Left renal cortex interstitium (tissue), 4 donors: ENCODE measurements around the gene EPHA1. TPM values are rescaled to one million over a fixed set of nuclear protein-coding genes. Genes with fewer than 3 reads are reported as not detected.

Experiments
- DNase-seq, 4 donors: peaks; one replicate each; pipeline ENCODE4 v3.0.0-alpha.2; 2013; ENCODE audit warnings: low read depth in 4 of 4, low spot score in 2 of 4, missing footprints in 1 of 4
- polyA plus RNA-seq, 4 donors: library from polyadenylated mRNA; unstranded; fragments of 120-200 nt; gene quantifications; one replicate each; pipeline ENCODE4 v1.2.1, GENCODE V29; 2013; ENCODE audit not compliant: insufficient read length in 4 of 4

The EPHA1 gene
- polyA plus RNA-seq, 4 donors = 16.3 to 20.4 (median 18.9) TPM

- no peak for DNase-seq
These were observed 32.3 kb downstream of the EPHA1 start for GRCh38 chr7:143376396-143376795.

DNA sequence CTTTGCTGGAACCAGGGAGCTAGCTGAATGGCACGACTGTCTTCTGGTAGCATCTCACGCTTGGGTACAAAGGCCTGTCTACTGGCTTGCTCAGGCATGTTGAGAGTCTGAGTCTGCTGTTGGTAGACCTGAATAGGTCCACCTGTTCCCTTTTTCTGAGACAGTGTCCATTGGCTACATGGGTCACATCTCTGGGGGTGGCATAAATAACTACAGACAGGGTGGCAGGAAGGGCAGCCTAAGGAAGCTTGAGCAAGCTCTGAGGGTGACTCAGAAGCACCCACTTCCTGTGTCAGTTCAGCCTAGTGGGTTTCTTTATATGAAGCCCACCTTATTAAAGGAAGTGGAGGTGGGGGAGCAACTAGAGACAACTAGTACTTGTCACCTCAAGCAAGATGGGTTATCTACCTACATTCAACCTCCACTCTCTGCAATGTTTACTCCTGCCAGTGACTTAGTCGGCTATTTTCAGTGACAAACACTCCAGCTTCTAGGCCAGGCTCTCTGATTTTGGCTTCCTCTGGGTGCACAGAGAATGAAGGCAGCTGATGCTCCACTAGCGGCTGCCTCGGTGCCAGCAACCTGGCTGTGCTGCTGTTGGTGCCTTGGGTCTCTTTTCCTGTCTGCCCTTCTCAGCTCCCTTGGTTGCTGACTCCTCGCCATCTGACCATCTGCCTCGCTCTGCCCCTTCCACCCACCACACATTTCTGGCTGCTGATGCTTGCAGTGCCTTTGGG, 33.2 kb downstream of the EPHA1 start:
- no peak for DNase-seq

GRCh38 chr7:143374561-143374960, 34.1 kb downstream of the EPHA1 start:
- no peak for DNase-seq

GRCh38 chr7:143373255-143373794, 35.3 kb downstream of the EPHA1 start:
- no peak for DNase-seq

- DNase-seq = no peak
These were observed 36.6 kb downstream of the EPHA1 start for GRCh38 chr7:143372070-143372469.

GRCh38 chr7:143369678-143370651, 38.7 kb downstream of the EPHA1 start:
- no peak for DNase-seq

GRCh38 chr7:143368387-143368786, 40.3 kb downstream of the EPHA1 start:
- DNase-seq = no peak

GRCh38 chr7:143367972-143368371, 40.7 kb downstream of the EPHA1 start:
- DNase-seq = no peak

DNA sequence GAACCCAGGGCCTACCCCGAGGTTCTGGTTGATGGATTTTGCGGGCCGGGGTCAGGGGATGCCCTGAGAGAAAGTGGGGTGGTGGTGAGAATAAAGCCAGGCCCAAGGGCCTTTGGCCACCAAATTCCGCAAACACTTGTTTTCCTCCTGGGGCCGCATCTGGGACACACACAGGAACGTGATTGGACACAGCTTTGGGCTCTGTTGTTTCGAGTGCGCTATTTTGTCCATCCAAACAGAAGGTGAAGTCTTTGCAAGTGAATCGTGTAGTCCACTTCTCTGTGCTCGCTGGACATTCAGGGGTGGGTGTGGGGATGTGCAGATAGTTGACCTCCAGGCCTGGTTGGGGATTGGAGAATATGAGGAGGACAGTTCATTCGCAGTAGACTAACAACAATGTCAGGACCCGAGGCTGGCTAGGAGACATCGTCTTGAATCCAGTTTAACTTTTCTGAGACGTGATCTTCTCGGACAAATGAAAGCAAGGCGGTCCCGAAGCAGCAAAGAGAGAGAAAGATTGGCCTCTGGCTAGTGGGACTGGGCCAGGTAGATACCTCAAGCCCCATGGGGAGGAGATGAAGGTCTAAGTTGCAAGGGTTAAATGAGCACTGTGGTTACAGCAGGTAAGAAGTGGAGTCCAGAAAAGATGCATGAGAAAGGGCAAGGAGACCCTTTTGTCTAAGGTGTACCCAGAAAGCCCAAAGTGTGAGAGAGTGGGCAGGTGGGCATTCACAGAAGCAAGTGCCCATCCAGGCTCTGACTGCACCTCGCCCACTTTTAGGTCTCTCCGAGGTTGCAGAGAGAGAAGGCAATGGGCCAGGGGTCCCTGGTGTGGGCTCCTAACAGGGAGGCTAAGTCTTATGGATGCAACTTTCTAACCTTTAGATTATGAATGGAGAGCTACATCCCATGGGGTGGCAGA, 45.4 kb downstream of the EPHA1 start:
- DNase-seq = no peak

GRCh38 chr7:143362131-143363015, 46.3 kb downstream of the EPHA1 start, which contains the start of gene FAM131B:
Gene FAM131B (minus strand): TSS chr7:143362713. CDS start chr7:143362603, 110 bp downstream.
- no peak for DNase-seq

DNA sequence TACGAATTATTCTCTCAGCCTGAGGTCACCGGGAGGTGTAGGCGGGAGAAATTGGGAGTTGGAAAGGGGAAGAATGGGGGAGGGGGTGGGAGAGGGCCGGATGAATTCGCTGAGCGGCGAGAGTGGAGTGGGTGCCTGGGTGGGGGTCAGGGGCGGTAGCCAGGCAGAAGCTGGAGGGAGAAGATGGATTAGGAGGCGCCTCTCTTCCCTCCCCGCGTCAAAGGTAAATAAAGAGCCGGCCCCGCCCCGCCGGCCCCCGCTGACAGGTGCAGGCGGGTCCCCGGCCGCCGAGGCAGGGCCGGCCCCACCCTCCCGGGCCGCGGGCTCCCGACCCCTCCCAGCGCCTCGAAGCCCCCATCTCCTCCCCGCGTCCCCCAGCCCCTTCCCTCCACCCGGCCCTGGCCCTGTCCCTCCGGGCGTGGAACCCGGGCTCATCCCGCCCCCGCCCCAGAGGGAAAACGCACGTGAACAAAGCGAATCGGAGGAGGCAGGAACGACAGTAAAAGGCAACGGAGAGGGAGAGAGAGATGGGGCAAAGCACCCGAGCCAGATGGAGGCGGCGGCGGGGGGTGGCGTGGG, 47.0 kb downstream of the EPHA1 start:
- no peak for DNase-seq

DNA sequence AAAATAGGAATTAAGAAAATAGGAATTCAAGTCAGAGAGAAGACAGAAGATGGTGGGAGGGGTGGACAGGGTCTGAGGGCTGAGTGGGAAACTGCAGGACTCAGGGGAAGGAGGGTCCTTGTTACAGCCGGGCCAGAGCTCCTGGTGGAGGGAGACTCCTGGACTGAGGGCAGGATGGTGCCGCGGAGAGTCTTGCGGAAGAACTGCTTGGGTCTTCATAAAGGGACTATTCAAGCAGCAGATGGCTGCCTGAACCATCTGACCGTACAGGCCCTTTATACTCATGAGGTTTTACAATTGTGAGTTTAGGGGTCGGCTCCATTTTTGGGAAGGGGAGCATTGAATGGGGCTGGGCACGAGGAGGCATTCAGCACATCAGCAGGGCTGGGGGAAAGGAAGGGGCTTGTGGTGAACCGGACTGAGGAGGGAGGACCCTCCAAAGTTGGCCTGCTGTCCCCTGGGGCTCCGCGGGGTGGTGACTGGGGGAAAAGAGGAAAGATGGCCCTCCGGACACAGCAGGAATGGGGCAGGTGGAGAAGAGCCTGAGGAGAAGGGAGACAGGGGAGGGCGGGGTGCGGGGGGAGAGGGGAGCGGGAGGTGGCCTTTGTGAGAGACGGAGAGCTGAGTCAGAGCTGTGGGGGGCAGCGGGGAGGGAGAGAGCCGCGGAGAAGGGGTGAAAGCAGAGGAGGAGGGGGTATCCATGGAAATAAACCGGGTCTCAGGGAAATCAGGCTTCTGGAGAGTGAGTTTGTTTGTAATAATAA, 47.7 kb downstream of the EPHA1 start:
- DNase-seq = no peak

DNA sequence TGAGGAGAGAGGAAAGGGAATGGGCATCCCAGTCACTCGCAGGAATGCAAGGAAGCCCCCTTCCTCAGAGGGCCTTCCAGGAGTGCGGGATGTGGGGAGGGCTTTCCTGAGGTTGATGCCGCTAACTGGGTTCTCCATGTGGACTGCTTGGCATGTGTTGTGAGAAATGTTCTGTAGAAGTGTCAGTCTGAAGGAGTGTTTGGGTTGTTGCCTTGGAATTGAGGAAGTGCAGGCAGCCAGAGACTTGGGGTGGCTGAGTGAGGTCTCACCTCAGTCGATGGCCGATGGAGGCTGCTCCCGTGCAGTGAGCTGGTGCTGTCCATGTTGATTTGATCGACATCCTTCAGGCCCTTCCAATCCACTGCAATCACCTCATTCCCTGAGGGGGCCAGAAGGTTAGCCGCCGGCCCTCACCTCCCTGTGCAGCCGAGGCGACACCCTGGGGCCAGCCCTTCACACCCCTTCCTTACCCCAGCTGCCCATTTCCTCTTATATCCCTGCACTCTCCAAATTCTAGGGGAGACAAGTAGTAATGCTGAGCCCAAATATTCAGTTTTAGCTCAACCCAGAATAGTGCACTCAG, 48.8 kb downstream of the EPHA1 start:
- no peak for DNase-seq

DNA sequence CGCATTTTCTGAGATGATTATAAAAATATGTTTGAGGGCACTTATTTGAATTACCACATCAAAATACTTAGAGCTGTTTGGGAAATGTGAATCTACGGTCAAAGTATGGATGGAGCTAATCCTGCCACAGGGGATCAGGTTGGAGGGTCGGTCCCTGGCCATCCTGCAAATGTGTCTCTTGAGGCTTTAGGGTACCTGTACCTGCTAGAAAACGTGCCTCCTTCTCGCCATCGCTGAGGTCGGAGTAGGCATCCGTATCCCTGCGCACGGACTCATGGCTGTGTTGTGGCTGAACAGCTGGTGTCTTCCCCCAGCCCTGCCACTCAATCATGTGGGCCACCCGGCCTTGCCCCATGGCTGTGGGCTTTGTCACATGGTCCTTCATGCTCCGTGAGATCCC, 50.0 kb downstream of the EPHA1 start:
- DNase-seq = no peak

DNA sequence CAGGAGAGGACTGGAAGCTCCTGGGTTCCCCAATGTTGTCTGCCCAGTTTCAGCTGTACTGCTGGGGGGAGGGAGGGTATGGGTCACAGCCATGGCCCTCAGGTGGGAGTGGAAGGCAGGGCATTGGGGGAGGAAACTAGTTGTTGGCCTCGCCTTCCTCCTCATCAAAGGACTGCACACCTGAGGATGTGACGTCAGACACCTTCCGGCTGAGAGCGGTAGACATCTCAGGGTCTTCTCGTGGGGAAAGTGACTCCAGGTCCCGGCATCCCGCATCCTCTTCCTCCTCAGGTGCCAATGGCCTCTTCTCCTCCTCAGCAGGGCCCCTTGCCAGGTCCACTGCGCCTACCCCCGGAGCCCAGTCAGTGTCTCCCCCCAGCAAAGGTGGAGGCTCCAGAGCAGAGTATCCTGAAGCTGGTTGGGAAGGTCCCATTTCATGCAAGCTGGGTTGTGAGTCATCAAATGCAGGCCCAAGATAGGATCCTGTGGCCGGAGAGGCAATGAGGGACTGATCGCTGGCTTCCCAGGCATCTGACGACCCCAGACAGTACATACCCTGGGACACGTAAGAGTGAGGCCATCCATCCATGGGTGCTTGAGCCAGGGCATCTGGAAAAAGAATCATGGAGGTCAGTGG, 52.1 kb downstream of the EPHA1 start:
- no peak for DNase-seq

DNA sequence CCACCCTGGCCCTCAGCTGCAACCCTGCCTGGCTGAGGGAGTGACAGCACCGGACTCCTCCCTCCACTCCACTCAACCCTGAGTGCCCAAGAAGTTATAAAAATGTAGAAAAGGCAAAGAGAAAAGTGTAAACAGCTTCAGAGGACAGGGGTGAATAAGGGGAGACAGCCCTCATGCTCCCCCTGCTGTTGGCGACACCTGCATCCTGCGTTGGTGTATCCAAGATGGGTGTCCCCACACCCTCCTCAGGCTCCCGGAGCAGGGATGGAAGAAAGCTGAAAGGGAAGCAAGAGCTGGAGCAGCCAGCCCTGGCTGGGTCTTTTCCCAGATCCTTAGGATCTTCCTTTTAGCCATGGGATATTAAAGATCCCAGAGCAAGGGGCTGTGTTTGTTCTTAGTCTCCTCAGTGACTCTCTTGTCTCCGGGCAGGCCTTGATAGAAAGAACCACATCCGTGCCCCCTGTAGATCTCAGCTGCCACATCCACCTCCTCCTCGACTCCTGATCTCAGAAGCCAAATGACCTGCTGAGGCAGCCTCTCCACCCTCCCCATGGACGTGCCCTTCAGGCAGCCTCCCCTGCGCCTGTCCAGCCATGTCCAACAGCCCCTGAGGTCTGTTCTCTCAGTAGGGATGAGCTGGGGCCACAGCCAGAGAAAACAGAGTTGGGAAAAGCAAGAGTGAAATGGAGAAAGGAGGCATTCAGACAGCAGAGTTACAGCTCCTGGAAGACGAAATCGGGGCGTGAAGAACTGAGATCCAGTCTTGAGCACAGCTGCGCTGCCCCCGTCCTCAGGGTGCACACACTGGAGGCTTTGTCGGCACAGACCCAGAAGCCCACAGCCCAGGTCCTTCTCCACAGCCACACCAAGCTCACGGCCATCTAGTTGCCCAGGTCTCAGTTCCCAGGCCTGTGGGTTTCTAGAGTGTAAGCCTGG, 52.9 kb downstream of the EPHA1 start:
- no peak for DNase-seq
